Measurements from ENCODE around the gene PTPRJ.
"Not testable (repeated sequence)": the region's sequence is repeated elsewhere in the genome, so short reads cannot be mapped to it uniquely, and the experiment has no call there.

PTPRJ gene

GRCh38 chr11:48163360-48164100 lies 183.2 kb downstream of the PTPRJ start:
- DNase-seq (ENCODE audit: low read depth) = no peak

GRCh38 chr11:48164836-48165235 lies 184.5 kb downstream of the PTPRJ start:
- DNase-seq (ENCODE audit: low read depth) = no peak

DNA sequence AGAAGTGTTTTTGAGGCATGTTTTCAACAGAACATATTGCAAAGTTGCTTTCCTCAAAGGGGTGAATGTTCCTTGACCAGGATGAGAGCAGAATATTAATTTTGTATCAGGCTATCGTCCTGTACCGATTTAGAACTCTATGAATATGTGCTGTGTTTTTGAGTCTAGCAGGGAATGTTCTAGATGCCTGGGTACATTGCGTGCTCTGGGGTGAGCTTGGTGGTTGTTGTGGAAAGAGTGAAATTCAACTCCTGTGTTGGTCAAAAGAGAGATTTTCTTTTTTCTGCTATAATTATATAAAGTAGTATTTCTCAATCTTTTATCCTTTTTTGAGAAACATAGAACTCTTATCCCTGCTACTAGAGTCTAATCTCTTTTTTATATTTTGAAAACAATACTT lies 185.1 kb downstream of the PTPRJ start:
- no peak for DNase-seq (ENCODE audit: low read depth)

- no peak for DNase-seq (ENCODE audit: low read depth)
Observed at GRCh38 chr11:48167380-48167779, 187.0 kb downstream of the PTPRJ start.

- DNase-seq (ENCODE audit: low read depth) = no peak
Observed at GRCh38 chr11:48168815-48169214, 188.5 kb downstream of the PTPRJ start.

GRCh38 chr11:48169259-48169658 lies 188.9 kb downstream of the PTPRJ start:
- DNase-seq (ENCODE audit: low read depth) = no peak

DNA sequence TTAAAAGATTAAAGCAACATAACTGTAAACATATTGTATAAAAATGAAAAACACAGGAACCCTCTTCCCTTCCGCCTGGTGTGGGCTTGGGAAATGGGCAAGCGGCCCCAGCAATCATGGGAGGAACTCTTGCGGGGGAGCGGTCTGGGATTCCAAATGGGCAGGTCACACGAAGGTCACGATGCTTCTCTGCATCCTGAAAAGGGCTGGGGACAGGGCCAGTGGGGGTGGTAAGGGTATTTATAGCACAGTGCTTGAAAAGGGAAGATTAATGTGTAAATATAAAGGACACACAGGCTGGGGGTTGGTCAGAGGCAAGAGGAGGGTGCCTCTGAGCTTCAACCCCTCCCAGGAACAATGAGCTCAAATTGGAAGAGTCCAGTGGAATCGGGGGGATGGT lies 189.4 kb downstream of the PTPRJ start:
- no peak for DNase-seq (ENCODE audit: low read depth)

- peak; percentile 43 for DNase-seq (ENCODE audit: low read depth)
Observed at GRCh38 chr11:48170241-48171233, 190.2 kb downstream of the PTPRJ start.

- no peak for DNase-seq (ENCODE audit: low read depth)
Observed at GRCh38 chr11:48172818-48173609, 192.7 kb downstream of the PTPRJ start.

GRCh38 chr11:48177661-48178060 lies 197.3 kb downstream of the PTPRJ start:
- DNase-seq (ENCODE audit: low read depth) = no peak

- DNase-seq (ENCODE audit: low read depth) = no peak
Observed at GRCh38 chr11:48180627-48181026, 200.3 kb downstream of the PTPRJ start.

- no peak for DNase-seq (ENCODE audit: low read depth)
Observed at GRCh38 chr11:48182860-48183526, 202.6 kb downstream of the PTPRJ start.

- DNase-seq (ENCODE audit: low read depth) = no peak
Observed at GRCh38 chr11:48184452-48184851, 204.1 kb downstream of the PTPRJ start.

DNA sequence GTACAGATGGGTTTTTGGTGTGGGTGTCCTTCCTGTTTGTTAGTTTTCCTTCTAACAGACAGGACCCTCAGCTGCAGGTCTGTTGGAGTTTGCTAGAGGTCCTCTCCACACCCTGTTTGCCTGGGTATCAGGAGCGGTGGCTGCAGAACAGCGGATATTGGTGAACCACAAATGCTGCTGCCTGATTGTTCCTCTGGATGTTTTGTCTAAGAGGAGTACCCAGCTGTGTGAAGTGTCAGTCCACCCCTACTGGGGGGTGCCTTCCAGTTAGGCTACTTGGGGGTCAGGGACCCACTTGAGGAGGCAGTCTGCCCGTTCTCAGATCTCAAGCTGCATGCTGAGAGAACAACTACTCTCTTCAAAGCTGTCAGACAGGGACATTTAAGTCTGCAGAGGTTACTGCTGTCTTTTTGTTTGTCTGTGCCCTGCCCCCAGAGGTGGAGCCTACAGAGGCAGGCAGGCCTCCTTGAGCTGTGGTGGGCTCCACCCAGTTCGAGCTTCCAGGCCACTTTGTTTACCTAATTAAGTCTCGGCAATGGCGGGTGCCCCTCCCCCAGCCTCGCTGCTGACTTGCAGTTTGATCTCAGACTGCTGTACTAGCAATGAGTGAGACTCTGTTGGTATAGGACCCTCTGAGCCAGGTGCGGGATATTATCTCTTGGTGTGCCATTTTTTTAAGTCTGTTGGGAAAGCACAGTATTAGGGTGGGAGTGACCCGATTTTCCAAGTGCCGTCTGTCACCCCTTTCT lies 210.7 kb downstream of the PTPRJ start:
- DNase-seq (ENCODE audit: low read depth) = not testable (repeated sequence)

GRCh38 chr11:48193876-48194275 lies 213.5 kb downstream of the PTPRJ start:
- no peak for DNase-seq (ENCODE audit: low read depth)

DNA sequence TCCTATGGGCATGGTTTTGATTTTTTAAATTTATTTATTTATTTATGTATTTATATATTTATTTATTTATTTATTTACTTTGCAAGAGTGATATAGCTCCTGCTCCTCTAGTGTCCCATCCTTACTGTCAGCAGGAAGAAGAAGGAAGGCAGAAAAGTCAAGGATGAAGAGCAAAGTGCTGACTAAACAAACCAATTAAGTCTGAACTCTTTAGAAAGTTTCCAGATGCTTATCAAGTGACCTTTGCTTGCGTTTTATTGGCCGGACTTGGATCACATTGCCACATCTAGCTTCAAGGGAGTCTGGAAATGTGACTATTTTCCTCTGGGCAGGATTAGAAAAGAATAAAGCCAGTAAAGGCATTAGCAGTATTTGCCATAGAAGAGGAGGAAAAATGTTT lies 227.5 kb downstream of the PTPRJ start:
- no peak for DNase-seq (ENCODE audit: low read depth)

- peak; percentile 11 for DNase-seq (ENCODE audit: low read depth)
Observed at GRCh38 chr11:48210052-48210451, 229.7 kb downstream of the PTPRJ start.

- no peak for DNase-seq (ENCODE audit: low read depth)
Observed at GRCh38 chr11:48216510-48216909, 236.2 kb downstream of the PTPRJ start, which contains the start of gene OR4B1. Gene OR4B1, plus strand, starts transcription at chr11:48216810. Its CDS starts 0 bp downstream, at chr11:48216810.

Data from GM04504 (cell line).